ENCODE data around the gene NPAS3.

- TF ChIP-seq CTCF (IDR thresholded peaks at IDR 0.05): no peak
- no peak for TF ChIP-seq POLR2A (IDR thresholded peaks at IDR 0.05)
These were observed 552.4 kb downstream of the NPAS3 start for GRCh38 chr14:33491112-33491511.
